Measurements from ENCODE around the gene ERC2. TPM values are rescaled to one million over a fixed set of nuclear protein-coding genes. Genes with fewer than 3 reads are reported as not detected.

The ERC2 gene
- total RNA-seq, 1 experiment from 2014 or later: 6.3 TPM

DNA sequence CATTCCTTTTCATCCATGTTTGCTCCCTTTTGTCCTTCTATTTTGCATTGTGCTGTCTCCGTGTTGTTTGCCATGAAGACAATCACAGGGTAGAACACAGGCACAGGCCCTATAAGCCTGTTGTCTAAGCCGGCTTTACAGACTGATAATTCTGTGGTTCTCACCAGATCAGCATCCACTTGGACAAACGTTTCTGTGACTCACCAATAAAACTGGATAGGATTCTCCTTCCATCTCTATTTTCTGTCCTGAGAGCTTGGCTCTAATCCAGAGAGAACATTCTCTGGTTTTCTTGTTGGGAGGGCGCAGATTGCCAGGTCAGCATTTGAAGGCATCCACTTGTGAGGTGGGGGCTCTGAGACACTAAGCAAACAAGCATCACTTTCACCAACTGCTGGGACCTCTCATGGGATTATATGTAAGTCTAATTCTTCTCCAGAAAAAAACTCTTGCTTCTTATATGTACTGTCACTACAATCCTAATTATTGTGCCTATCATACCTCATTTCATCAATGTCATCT is 101.6 kb downstream of the ERC2 start:
- H3K36me3 ChIP-seq: no peaks in the 10 kb centered on the region
- no peak overlapping the region for H3K4me3 ChIP-seq
- no peak overlapping the region for H3K27ac ChIP-seq
- no peak for DNase-seq
- no peaks in the 10 kb centered on the region for H3K9me3 ChIP-seq (replicated peaks)
- H3K27me3 ChIP-seq: no peaks in the 10 kb centered on the region
- H3K4me1 ChIP-seq: 0 out of 2 replicates have a peak, but pooled peaks cover 2% of the 10 kb centered on the region

DNA sequence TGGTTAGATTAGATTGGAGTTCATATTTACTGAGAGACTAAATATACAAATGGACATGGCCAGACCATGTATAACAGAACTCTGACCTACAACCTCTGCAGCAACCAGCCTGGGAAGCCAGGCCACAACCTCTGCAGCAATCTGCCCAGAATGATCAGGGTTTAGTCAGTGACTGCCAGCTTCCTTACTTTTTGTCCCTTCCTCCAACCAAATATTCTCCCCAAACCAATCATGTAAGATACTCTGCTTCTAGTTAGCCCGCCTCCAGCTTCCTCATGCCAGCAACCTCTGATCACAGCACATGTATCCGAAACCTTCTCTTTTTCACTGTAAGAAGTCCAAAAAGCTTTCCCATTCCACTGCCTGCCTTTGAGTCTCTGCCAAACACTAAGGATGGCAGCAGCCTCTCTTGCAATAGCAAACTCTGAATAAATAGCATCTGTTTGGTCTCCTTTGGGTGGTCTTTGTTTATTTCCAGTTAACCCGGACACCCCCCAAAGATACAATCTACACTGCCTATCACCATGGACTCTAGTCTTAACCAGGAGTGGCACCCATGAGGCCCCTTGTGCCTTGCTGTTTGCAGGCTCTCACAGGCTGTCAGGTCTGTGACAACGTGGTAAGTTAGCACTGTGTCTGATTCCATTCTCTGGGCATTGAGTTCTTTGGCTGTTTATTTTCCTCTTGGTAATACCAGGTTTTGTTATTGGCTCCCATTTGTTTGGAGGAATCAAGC is 102.2 kb downstream of the ERC2 start:
- H3K4me3 ChIP-seq: no peak overlapping the region
- DNase-seq: no peak
- H3K9me3 ChIP-seq (replicated peaks): no peaks in the 10 kb centered on the region
- no peaks in the 10 kb centered on the region for H3K27me3 ChIP-seq
- H3K4me1 ChIP-seq: 0 out of 2 replicates have a peak, but pooled peaks cover 2% of the 10 kb centered on the region
- H3K27ac ChIP-seq: no peak overlapping the region
- H3K36me3 ChIP-seq: no peaks in the 10 kb centered on the region

DNA sequence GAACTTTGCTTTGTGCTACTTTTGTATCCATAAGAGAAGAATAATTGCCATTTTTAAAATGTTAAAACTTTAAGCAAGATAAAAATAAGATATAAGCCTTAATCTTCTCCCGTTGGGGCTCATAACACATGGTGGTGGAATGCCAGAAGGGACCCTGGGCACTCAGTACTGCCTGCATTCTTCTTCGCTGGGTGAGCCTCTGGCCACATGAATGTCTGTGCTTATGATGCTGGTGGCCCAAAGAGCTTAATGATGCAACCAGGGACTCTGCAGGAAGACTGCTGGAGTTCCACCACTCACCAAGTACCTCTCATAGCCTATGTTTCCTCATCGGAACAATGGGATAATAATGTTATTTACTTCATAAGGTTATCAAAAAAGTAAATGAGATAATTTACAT is 103.6 kb downstream of the ERC2 start:
- Histone ChIP-seq H3K27me3 (no peaks in the 10 kb centered on the region), H3K36me3 (no peaks in the 10 kb centered on the region), H3K4me1 (no peaks in the 10 kb centered on the region), H3K27ac (no peak overlapping the region), H3K9me3 (replicated peaks) (no peaks in the 10 kb centered on the region), H3K4me3 (no peak overlapping the region)
- DNase-seq: no peak

DNA sequence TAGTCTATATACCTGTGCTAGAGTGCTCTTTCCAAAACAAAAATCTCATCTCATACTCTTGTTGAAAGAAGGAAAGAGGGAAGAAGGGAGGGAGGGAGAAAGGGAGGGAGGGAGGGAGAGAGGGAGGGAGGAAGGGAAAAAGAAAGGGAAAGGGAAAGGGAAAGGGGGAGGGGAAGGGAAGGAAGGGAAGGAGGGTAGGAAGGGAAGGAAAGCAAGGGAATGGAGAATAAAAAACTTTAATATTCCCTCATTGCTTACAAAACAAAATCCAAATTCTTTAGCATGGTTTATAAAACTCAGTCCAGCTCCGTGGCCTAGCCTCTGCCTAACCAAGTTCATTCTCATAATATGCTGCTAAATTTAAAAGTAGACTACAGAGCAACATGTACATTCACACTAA is 104.5 kb downstream of the ERC2 start:
- H3K4me1 ChIP-seq: no peaks in the 10 kb centered on the region
- H3K27ac ChIP-seq: no peak overlapping the region
- no peaks in the 10 kb centered on the region for H3K36me3 ChIP-seq
- H3K27me3 ChIP-seq: no peaks in the 10 kb centered on the region
- H3K4me3 ChIP-seq: no peak overlapping the region
- H3K9me3 ChIP-seq (replicated peaks): no peaks in the 10 kb centered on the region
- DNase-seq: no peak

DNA sequence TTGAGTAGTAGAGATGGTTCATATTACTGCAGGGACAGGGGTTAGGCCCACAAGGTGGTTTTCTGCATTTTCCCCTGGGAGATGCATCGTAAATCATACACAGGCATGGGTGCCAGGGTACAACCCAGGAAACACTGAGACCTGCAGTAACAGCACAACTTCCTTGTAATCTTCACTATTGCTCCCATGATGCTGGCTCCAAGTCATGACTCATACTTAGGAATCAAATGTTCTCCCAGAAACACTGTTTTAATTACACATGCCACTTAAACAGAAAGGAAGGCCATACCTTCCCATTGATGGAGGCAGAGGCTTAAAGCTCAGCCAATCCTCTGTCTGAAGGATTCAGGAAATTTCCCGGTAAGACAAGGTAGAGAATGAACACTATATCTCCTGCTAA is 106.5 kb downstream of the ERC2 start:
- Histone ChIP-seq H3K36me3 (no peaks in the 10 kb centered on the region), H3K27me3 (no peaks in the 10 kb centered on the region), H3K27ac (no peak overlapping the region), H3K4me3 (no peak overlapping the region), H3K9me3 (replicated peaks) (no peaks in the 10 kb centered on the region), H3K4me1 (no peaks in the 10 kb centered on the region)
- no peak for DNase-seq

DNA sequence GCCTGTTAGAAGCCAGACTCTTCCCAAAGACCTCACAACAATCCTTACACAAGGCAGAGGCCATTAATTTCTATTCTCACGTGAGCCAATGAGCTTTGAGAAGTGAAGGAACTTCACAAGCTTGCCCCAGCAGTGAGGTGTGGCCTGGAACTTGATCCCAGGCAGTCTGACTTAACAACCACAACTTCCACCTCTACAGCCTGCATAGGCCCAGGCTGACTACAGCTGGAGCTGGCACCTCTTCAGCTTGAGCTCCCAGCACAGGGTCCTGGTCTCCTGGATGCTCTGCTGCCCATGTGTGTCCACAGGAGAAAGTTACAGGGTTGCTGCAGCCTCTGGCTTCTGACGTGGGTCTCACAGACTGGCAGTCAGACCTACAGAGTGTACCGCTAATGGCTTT is 111.0 kb downstream of the ERC2 start:
- Histone ChIP-seq H3K9me3 (replicated peaks) (no peaks in the 10 kb centered on the region), H3K36me3 (no peaks in the 10 kb centered on the region), H3K4me3 (no peak overlapping the region), H3K4me1 (no peaks in the 10 kb centered on the region), H3K27ac (no peak overlapping the region), H3K27me3 (no peaks in the 10 kb centered on the region)
- DNase-seq: peak; percentile 15 to 35

DNA sequence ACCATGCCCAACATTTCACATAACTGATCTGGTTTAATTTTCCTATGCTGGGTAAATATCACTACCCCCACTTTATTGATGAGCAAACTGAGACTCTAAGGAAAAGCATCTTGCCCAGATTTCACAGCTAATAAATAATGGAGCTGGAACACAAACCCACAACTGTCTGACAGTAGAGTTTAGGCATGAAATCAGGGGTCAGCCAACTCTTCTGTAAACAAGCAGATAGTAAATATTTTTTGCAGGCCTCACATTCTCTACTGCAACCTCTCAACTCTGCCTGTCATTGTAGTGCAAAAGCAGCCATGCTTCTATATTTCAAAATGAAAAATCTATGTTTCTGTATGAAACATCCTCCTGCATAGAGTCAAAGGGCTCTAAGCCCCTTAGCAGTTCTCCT is 111.5 kb downstream of the ERC2 start:
- Histone ChIP-seq H3K36me3 (no peaks in the 10 kb centered on the region), H3K27me3 (no peaks in the 10 kb centered on the region), H3K4me1 (no peaks in the 10 kb centered on the region), H3K4me3 (no peak overlapping the region), H3K9me3 (replicated peaks) (no peaks in the 10 kb centered on the region), H3K27ac (no peak overlapping the region)
- DNase-seq: no peak

DNA sequence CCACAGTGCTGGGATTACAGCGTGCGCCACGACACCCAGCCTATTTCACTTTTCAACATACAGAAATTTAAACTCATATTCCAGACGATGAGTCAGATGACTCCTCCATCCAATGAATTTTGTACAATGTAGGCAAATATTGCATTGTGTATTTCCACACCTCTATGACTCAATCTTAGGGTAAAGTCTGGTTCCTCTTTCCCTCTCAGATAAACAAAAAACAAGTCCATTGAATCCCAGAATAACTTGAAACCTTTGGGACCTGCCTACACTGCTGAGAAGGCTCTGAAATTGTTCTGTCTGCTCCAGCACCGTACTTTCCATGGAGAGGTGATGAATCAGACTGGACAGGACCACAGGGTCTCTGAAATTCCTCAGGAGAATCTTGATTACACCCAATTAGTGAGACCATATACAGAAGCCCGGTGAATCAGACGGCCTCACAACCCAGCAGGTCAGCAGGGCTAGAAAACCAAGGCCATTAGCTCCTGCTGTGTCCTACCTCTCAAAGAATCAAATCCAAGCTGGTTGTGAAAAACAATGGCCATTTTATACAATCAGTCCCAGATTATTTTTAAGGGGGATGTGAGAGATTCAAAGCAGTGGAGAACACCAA is 112.6 kb downstream of the ERC2 start:
- H3K4me1 ChIP-seq: no peaks in the 10 kb centered on the region
- no peak overlapping the region for H3K27ac ChIP-seq
- no peaks in the 10 kb centered on the region for H3K27me3 ChIP-seq
- DNase-seq: no peak
- no peaks in the 10 kb centered on the region for H3K9me3 ChIP-seq (replicated peaks)
- H3K36me3 ChIP-seq: no peaks in the 10 kb centered on the region
- no peak overlapping the region for H3K4me3 ChIP-seq

DNA sequence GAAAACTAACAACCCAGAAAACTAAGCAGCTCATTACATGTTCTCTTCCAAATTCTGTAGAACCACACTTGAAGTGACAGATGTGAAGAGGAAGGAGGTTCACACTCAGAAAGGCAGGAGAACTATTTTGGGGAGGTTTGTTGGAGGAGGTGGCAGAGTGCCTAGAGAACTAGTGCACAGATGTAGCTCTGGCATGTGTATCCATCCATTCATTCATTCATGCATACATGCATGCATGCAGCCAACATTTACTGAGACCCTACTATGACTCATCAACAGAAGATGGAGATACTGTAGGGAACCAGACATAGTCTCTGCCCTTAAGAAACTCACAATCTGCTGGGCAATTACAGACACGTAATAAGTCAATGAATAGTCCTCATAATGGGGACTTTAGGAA is 116.7 kb downstream of the ERC2 start:
- no peak for DNase-seq
- H3K27me3 ChIP-seq: no peaks in the 10 kb centered on the region
- no peak overlapping the region for H3K27ac ChIP-seq
- no peaks in the 10 kb centered on the region for H3K36me3 ChIP-seq
- no peak overlapping the region for H3K4me3 ChIP-seq
- no peaks in the 10 kb centered on the region for H3K4me1 ChIP-seq
- no peaks in the 10 kb centered on the region for H3K9me3 ChIP-seq (replicated peaks)

DNA sequence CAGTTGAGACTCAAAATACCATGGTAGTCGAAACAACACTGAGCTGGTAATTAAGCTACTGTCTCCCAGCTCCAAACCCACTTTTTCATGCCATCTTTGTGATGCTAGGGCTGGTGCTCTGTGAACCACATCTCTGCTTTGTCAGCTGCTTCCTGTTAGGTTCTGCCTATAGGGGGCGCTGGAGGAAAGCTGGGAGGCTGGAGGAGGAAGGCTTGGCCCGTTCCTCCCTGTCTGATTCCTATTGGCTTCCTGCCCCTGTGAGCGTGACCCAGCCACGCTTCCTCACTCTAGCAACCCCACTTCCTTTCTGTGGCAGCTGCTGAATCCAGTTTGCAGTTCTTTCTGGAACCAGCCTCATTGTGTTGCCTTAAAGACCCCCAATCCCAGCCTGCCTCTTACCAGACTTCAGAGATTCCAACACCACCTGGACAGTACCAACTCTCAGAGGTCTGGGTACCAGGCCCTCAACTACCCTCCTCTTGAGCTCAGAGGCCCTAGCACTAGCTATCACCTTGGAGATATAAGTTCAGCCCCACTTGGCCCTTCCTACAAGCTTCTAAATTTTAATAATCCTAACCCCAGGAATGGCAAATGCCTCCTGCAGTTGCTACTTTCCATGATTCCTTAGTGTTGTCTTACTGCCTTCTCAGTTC is 120.9 kb downstream of the ERC2 start:
- Histone ChIP-seq H3K27ac (no peak overlapping the region), H3K36me3 (no peaks in the 10 kb centered on the region), H3K4me1 (no peaks in the 10 kb centered on the region), H3K9me3 (replicated peaks) (no peaks in the 10 kb centered on the region), H3K4me3 (no peak overlapping the region), H3K27me3 (no peaks in the 10 kb centered on the region)
- peak; percentile 62 to 73 for DNase-seq

DNA sequence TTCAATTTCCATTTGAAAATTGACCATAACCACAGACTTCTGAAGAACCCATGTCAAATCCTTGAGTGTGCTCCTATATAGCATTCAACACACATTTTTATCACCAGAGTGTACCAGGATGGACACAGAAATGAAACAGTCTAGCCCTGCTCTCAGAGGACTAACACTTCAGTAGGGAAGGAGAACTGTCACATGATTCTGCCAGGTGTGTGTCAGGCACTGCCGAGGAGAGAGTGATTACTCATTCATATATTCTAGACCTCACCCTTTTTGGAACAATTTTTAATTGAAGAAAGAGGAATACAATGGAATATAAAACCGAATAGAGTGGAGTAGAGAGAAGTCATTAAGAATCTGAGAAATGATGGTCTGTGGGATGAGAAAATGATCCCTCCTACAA is 125.8 kb downstream of the ERC2 start:
- no peak for DNase-seq
- Histone ChIP-seq H3K27ac (no peak overlapping the region), H3K27me3 (no peaks in the 10 kb centered on the region), H3K4me1 (peaks cover 17% of the 10 kb centered on the region), H3K36me3 (no peaks in the 10 kb centered on the region), H3K4me3 (no peak overlapping the region), H3K9me3 (replicated peaks) (no peaks in the 10 kb centered on the region)

DNA sequence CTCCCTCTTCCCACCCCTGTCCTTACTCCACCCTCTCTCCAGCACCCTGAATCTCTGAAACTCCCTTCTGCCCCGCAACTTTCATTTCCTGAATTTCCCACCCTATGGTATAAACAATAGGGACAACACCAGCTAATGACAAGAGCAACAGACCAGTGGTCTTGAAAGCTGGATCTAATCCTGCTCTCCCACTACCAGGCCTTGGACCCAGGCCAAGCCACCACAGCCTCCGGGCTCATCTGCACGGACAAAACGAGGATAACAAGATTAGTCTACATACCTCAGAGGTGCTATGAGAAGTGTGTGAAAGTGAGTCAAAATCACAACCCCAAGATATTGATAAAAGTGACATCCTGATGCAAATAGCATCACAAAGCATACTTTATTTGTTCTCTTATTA is 128.6 kb downstream of the ERC2 start:
- no peaks in the 10 kb centered on the region for H3K9me3 ChIP-seq (replicated peaks)
- DNase-seq: peak; percentile 61 to 72
- no peaks in the 10 kb centered on the region for H3K36me3 ChIP-seq
- H3K27ac ChIP-seq: no peak overlapping the region
- no peak overlapping the region for H3K4me3 ChIP-seq
- no peaks in the 10 kb centered on the region for H3K27me3 ChIP-seq
- H3K4me1 ChIP-seq: peaks cover 17% of the 10 kb centered on the region

DNA sequence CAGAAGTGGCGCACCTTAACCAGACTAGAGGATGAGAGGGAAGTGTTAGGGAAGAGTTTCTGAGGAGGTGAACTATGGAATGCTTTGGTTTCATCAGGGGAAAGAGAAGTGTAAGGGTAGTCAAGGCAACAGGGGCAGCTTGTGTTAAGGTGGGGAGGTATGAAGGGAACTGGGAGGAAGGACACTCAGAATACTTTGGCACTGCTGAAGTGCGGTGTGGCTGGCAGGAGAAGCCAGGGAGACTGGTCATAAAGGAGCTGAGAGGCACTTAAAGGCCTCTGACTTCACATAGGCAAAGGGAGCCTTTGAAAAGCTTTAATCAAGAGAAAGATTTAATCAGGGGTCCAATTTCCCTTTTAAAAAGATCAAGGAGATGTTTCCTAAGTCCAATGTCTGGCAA is 129.0 kb downstream of the ERC2 start:
- no peaks in the 10 kb centered on the region for H3K9me3 ChIP-seq (replicated peaks)
- H3K36me3 ChIP-seq: no peaks in the 10 kb centered on the region
- no peak overlapping the region for H3K27ac ChIP-seq
- no peaks in the 10 kb centered on the region for H3K27me3 ChIP-seq
- H3K4me1 ChIP-seq: peaks cover 17% of the 10 kb centered on the region
- no peak overlapping the region for H3K4me3 ChIP-seq
- DNase-seq: no peak

DNA sequence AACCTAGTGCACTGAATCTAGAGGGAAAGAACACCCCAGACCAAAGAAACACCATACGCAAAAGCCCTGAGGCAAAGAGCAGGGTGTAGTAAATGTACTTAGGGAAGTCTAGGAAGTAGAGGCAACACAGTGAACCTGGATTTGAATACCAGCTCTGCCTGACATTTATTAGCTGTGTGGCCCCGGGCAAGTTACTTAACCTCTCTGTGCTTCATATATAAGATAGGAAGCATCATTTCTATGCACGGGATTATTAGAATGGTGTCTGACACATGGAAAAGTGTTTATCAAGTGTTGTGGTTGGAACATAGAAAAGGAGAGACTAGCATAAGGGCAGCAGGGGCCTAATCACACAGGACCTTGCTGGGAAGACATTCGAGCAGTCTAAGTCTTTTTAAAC is 132.2 kb downstream of the ERC2 start:
- H3K9me3 ChIP-seq (replicated peaks): no peaks in the 10 kb centered on the region
- H3K27ac ChIP-seq: no peak overlapping the region
- H3K27me3 ChIP-seq: no peaks in the 10 kb centered on the region
- no peak for DNase-seq
- H3K4me3 ChIP-seq: no peak overlapping the region
- no peaks in the 10 kb centered on the region for H3K36me3 ChIP-seq
- H3K4me1 ChIP-seq: peaks cover 17% of the 10 kb centered on the region

DNA sequence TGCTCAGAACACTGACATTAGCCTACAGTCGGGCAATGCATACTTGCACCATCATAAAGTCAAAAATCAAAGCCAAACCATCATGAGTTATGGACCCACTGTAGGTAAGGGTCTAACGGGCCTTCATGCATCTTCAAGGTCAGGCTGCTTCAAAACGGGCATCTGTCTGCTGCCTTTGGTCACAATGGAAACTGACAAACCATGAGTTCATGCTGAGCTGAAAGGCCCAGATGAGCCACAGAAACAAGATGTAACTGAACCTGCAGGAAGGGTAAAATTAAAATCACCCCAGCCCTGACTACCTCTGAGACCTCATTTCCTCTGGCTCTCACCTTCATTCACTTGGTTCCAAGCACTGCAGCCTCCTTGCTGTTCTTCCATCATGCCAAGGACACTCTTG is 143.8 kb downstream of the ERC2 start:
- Histone ChIP-seq H3K9me3 (replicated peaks) (no peaks in the 10 kb centered on the region), H3K27ac (no peak overlapping the region), H3K4me3 (no peak overlapping the region)

More for the DNA sequence above, 143.8 kb downstream of the ERC2 start:
- Histone ChIP-seq H3K4me1 (peaks cover 4% of the 10 kb centered on the region; the same call in 1 of the 2 replicates), H3K27me3 (no peaks in the 10 kb centered on the region), H3K36me3 (no peaks in the 10 kb centered on the region)
- DNase-seq: no peak
